ENCODE data around the gene PODN. TPM values are rescaled to one million over a fixed set of nuclear protein-coding genes. Genes with fewer than 3 reads are reported as not detected.
A peak's percentile ranks its signal among the peaks of the same experiment; 100 is the strongest.

The PODN gene
- total and polyA plus RNA-seq, 7 donors = 1.6 to 200 (median 67.6) TPM

- H3K4me3 ChIP-seq = no peak overlapping the region
- peaks cover 0 to 24% (median 8%) of the 10 kb centered on the region in 4 donors for H3K36me3 ChIP-seq
- no peaks in the 10 kb centered on the region for H3K27me3 ChIP-seq
- no peaks in the 10 kb centered on the region for H3K9me3 ChIP-seq
- peaks cover 0 to 18% (median 3%) of the 10 kb centered on the region in 4 donors for H3K4me1 ChIP-seq
- intact Hi-C loops (cut with DNase I) = no loop called here
- peak; percentile 50 for DNase-seq
- no peak for TF ChIP-seq POLR2AphosphoS5 (IDR thresholded peaks at IDR 0.05)
- no peak for TF ChIP-seq EP300 (IDR thresholded peaks at IDR 0.05)
- TF ChIP-seq CTCF (IDR thresholded peaks at IDR 0.05) = no peak
- TF ChIP-seq POLR2A (IDR thresholded peaks at IDR 0.05) = no peak
- H3K27ac ChIP-seq = no peak overlapping the region
- 96% methylated on average over 12 of the region's 12 CpGs for whole genome bisulfite sequencing, 2 donors
Observed at GRCh38 chr1:53070621-53071020, 8.6 kb downstream of the PODN start.

GRCh38 chr1:53071167-53071865, 9.3 kb downstream of the PODN start:
- no peak for TF ChIP-seq POLR2A (IDR thresholded peaks at IDR 0.05)
- TF ChIP-seq EP300 (IDR thresholded peaks at IDR 0.05) = no peak
- Histone ChIP-seq H3K27me3 (no peaks in the 10 kb centered on the region), H3K4me3 (no peak overlapping the region), H3K4me1 (peaks cover 0 to 12% (median 3%) of the 10 kb centered on the region in 4 donors), H3K27ac (no peak overlapping the region), H3K9me3 (no peaks in the 10 kb centered on the region), H3K36me3 (peaks cover 0 to 24% (median 8%) of the 10 kb centered on the region in 4 donors)
- intact Hi-C loops (cut with DNase I) = no loop called here
- 88 to 90% methylated on average over 17 of the region's 17 CpGs for WGBS, 2 donors
- DNase-seq = peak; percentile 60

DNA sequence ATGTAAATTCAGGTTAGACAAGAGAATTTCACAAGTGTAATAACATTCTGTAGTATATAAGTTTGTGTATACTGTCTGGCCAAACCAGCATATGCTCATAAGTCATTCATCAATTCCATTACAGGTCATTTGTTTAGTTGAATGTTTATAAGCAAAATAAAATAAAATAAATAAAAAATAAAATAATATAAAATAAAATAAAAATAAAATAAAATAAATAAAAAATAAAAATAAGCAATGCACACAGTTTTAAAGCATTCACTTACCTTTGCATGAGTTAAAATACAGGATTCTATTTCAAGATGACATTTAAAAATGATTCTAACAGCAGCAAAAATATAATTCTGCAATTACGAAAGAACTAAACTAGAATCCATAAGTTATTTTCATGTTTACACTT, 9.9 kb downstream of the PODN start:
- no peaks in the 10 kb centered on the region for H3K27me3 ChIP-seq
- DNase-seq = no peak
- H3K4me3 ChIP-seq = no peak overlapping the region
- TF ChIP-seq POLR2A (IDR thresholded peaks at IDR 0.05) (no peak), POLR2AphosphoS5 (IDR thresholded peaks at IDR 0.05) (no peak), CTCF (IDR thresholded peaks at IDR 0.05) (no peak), EP300 (IDR thresholded peaks at IDR 0.05) (no peak)
- WGBS, 2 donors = 94 to 96% methylated on average over 1 of the region's 1 CpG
- H3K36me3 ChIP-seq = peaks cover 1 to 28% (median 8%) of the 10 kb centered on the region in 4 donors
- H3K4me1 ChIP-seq = peaks cover 0 to 6% (median under 1%) of the 10 kb centered on the region in 4 donors
- H3K9me3 ChIP-seq = no peaks in the 10 kb centered on the region
- H3K27ac ChIP-seq = no peak overlapping the region
- intact Hi-C loops (cut with DNase I) = no loop called here

- TF ChIP-seq POLR2AphosphoS5 (IDR thresholded peaks at IDR 0.05) (no peak), EP300 (IDR thresholded peaks at IDR 0.05) (no peak), POLR2A (IDR thresholded peaks at IDR 0.05) (no peak)
- Histone ChIP-seq H3K9me3 (no peaks in the 10 kb centered on the region), H3K4me1 (no peaks in the 10 kb centered on the region), H3K4me3 (no peak overlapping the region), H3K27ac (peak overlapping the region in 3 of 4 donors; percentile 4 to 52 (median 42)), H3K27me3 (no peaks in the 10 kb centered on the region), H3K36me3 (peaks cover 5 to 42% (median 17%) of the 10 kb centered on the region in 4 donors)
- 95 to 97% methylated on average over 7 of the region's 7 CpGs for WGBS, 2 donors
- peak; percentile 52 for DNase-seq
- intact Hi-C loops (cut with DNase I) = no loop called here
Observed at GRCh38 chr1:53073287-53073686, 11.3 kb downstream of the PODN start.

DNA sequence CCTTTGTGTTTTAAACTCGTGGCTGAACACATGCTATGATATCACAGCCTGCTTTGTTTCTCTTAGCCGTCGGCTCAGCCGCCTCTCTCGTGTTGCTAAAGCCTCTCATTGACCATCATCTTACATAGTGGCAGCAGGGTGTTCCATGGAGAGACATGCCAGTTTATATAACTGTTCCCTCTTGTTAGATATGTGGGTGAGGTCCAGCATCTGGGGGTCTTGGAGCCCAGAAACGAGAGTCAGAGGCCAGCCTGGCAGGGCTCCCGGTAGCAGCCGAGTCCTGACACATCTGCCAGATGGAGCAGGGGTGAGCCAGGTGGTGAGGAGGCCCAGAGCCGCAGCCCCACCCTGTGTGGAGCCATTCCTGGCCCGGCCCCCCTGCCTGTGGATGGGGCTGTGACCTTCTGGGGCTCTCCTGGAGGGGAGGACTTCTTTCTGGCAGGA, 11.9 kb downstream of the PODN start:
- WGBS, 2 donors = 60 to 70% methylated on average over 10 of the region's 10 CpGs
- peak; percentile 88 for DNase-seq

More for the DNA sequence above, 11.9 kb downstream of the PODN start:
- H3K27me3 ChIP-seq = no peaks in the 10 kb centered on the region
- no peaks in the 10 kb centered on the region for H3K4me1 ChIP-seq
- intact Hi-C loops (cut with DNase I) = no loop called here
- H3K36me3 ChIP-seq = peaks cover 11 to 43% (median 23%) of the 10 kb centered on the region in 4 donors
- H3K9me3 ChIP-seq = no peaks in the 10 kb centered on the region
- TF ChIP-seq CTCF (IDR thresholded peaks at IDR 0.05) (no peak), EP300 (IDR thresholded peaks at IDR 0.05) (no peak), POLR2AphosphoS5 (IDR thresholded peaks at IDR 0.05) (no peak), POLR2A (IDR thresholded peaks at IDR 0.05) (no peak)
- H3K27ac ChIP-seq = peak overlapping the region; percentile 4 to 52 (median 27)
- H3K4me3 ChIP-seq = no peak overlapping the region
